Ovary (tissue), 10 donors: ENCODE data around the gene LRIG3. TPM values are rescaled to one million over a fixed set of nuclear protein-coding genes. Genes with fewer than 3 reads are reported as not detected.

Source experiments
- DNase-seq, 5 donors: peaks; one replicate each; pipeline ENCODE4 v3.0.0-alpha.2; 2019 to 2020
- H3K27ac ChIP-seq, 2 donors: fragments of 200-600 bp; one replicate each; pipeline versions ENCODE4 v1.5.1 to v1.8.0; 2019 to 2022
- H3K27me3 ChIP-seq: fragments of 200-600 bp; one replicate; pipeline ENCODE4 v1.8.0; 2022
- H3K36me3 ChIP-seq: fragments of 200-600 bp; sonication (generic); one replicate; pipeline ENCODE4 v1.5.1; 2019
- H3K4me1 ChIP-seq: one replicate; pipeline ENCODE4 v1.8.1; 2013; ENCODE audit warnings: mild to moderate bottlenecking, moderate library complexity; ENCODE audit not compliant: insufficient read depth
- H3K4me3 ChIP-seq: fragments of 200-600 bp; sonication (generic); one replicate; pipeline ENCODE4 v1.5.1; 2017
- H3K9me3 ChIP-seq, 2 donors: fragments of 200-600 bp in 1 of 2; sonication (generic) in 1 of 2; one replicate each; pipeline versions ENCODE4 v1.5.1 to v1.8.1; 2013 to 2019; ENCODE audit warnings: mild to moderate bottlenecking in 1 of 2, moderate library complexity in 1 of 2
- CTCF ChIP-seq, 3 donors: fragments of 450-650 bp in 2 of 3; fragments of 200-600 bp in 1 of 3; IDR thresholded peaks; one replicate each; pipeline versions ENCODE4 v1.5.1 to v1.8.0; 2016 to 2022; ENCODE audit warnings: antibody characterized with exemption in 3 of 3, mild to moderate bottlenecking in 1 of 3
- EP300 ChIP-seq: sonication (generic); formaldehyde crosslinking; IDR thresholded peaks from one replicate; pipeline ENCODE4 v1.6.1; 2017; ENCODE audit warnings: antibody characterized with exemption
- POLR2A ChIP-seq: fragments of 450-650 bp; IDR thresholded peaks from one replicate; pipeline ENCODE4 v1.6.1; 2017; ENCODE audit warnings: antibody characterized with exemption, mild to moderate bottlenecking, moderate library complexity
- WGBS, 3 donors: extraction: QIAGEN DNeasy Blood & Tissue Kit in 1 of 3; methylation state at CpG; one replicate each; pipeline versions ENCODE4 v1.1.5 to v1.1.7; 2013 to 2017; 5-methylcytosine and 5-hydroxymethylcytosine counted together
- intact Hi-C, 4 donors: fragments of 100-400 bp; cut with DNase I; formaldehyde crosslinking; loops; one replicate each; pipeline versions ENCODE4 v1.11.0 to v1.15.1; 2022 to 2023
- long read RNA-seq, 3 donors: library from polyadenylated mRNA in 2 of 3; unstranded in 2 of 3; transcript quantifications; one replicate each; pipeline ENCODE4 v2.0.0 and lab custom pipeline, GENCODE V29; 2021 to 2026
- polyA plus RNA-seq, 2 donors: library from polyadenylated mRNA; stranded (reverse); fragments of 200-250 nt in 1 of 2; fragments of 350-450 nt in 1 of 2; fragmentation: Illumina TruSeq in 1 of 2; extraction: RNeasy Lipid Tissue Mini Kit (QIAGEN cat#74804) in 1 of 2; gene quantifications; one replicate each; pipeline ENCODE4 v1.2.3, GENCODE V29; 2013 to 2014
- total RNA-seq, 7 donors: library from RNA; depleted of rRNA in 2 of 7; stranded (reverse); fragments of >200 nt in 2 of 7; fragmentation: NEBNext Ultra II Directional in 3 of 7; extraction: Animal tissue kit (Norgen Biotek cat#: 25700) in 3 of 7; gene quantifications; one replicate each; pipeline versions ENCODE4 v1.1.0 to v1.2.4, GENCODE V29; 2016 to 2023
- donor health status: DM: no; HTN: no; CAD: no; lungs with moderate emphysema.
- donor health status: DM: no; HTN: no; CAD: no.
- donor health status: Bipolar disorder and iron deficiency.
- donor health status: DM: yes; HTN: yes; CAD: no.
- donor health status: DM: no; HTN: no; CAD: no.
- donor health status: DM: yes; HTN: yes; CAD: no.

LRIG3 gene
- total RNA-seq (10 to 100 TPM; 25.2 to 59.4 (median 30.6) TPM), polyA plus RNA-seq (10 to 100 TPM; 23.4 to 26.3 TPM)
- long read RNA-seq, donor 1, full-length matches to known transcripts = 10 of 29 reads
- long read RNA-seq, donor 1, partial matches to known transcripts = 15 of 29 reads
- long read RNA-seq, donor 1, other reads (novel, unspliced or antisense) = 4 of 29 reads
- long read RNA-seq, donor 2, full-length matches to known transcripts = 1 of 1 reads
- long read RNA-seq, donor 2, partial matches to known transcripts = 0 of 1 reads
- long read RNA-seq, donor 2, other reads (novel, unspliced or antisense) = 0 of 1 reads
- long read RNA-seq, donor 3, full-length matches to known transcripts = 58 of 74 reads
- long read RNA-seq, donor 3, partial matches to known transcripts = 5 of 74 reads
- long read RNA-seq, donor 3, other reads (novel, unspliced or antisense) = 11 of 74 reads

GRCh38 chr12:58920102-58920960 lies at the start of gene LRIG3:
TSS of gene LRIG3 (minus strand) at chr12:58920504. CDS start at chr12:58920235, 269 bp downstream.
- DNase-seq = peak; percentile 92 to 95 (median 93)
- H3K9me3 ChIP-seq = no peaks in the 10 kb centered on the region
- no peaks in the 10 kb centered on the region for H3K36me3 ChIP-seq
- H3K4me3 ChIP-seq = peak within 1 kb of the TSS; percentile 85
- H3K27me3 ChIP-seq = no peaks in the 10 kb centered on the region
- WGBS, 3 donors = 0 to 1% (median 0%) methylated on average over 60 to 80 of the region's 80 CpGs
- peak in 1 of 3 donors; percentile 36 for TF ChIP-seq CTCF (IDR thresholded peaks at IDR 0.05)
- TF ChIP-seq POLR2A = no peak
- H3K27ac ChIP-seq = peak within 1 kb of the TSS; percentile 98 to 99
- intact Hi-C loops = no loop called here
- no peaks in the 10 kb centered on the region for H3K4me1 ChIP-seq

DNA sequence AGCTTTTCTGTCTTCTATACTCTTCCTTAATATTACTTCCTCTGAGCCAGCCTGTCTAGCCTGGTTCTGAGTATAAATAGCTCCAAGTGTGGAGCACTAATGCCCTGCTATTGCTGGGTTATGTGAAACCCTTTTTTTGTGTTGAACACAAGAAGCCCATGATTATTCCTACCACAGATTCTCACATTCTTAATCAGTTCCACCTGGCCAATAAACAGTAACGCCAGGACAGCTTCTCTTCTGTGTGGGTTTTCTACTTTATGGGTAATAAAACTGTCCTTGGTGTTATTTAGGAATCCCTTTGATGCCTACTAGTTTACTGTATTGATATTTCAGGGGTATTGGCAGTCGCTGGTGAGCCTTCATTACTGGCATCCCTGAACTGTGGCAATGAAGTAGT lies 48.9 kb upstream of the LRIG3 start:
- no peak for DNase-seq
- Histone ChIP-seq H3K9me3 (no peaks in the 10 kb centered on the region), H3K27ac (no peak overlapping the region), H3K4me1 (no peaks in the 10 kb centered on the region), H3K36me3 (no peaks in the 10 kb centered on the region), H3K4me3 (no peak overlapping the region), H3K27me3 (no peaks in the 10 kb centered on the region)
- intact Hi-C loops = no loop called here
- no peak for TF ChIP-seq CTCF (IDR thresholded peaks at IDR 0.05)
- no peak for TF ChIP-seq POLR2A
- no peak for TF ChIP-seq EP300
- WGBS, 3 donors = 78 to 86% (median 80%) methylated on average over 2 of the region's 2 CpGs

DNA sequence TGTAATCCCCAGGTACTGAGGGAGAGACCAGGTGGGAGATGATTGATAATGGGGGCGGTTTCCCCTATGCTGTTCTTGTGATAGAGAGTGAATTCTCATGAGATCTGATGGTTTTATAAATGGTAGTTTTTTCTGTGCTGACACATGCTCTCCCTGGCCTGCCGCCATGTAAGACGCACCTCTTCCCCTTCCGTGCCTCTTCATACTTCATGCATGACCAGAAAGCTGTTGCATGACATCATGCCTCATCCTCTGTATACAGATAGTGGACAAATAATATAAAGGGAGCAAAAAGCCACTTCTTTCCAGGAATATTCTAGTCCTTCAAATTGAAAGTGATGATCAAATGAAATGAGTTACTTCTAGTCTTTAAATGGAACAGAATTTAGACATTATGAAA lies 47.3 kb upstream of the LRIG3 start:
- Histone ChIP-seq H3K9me3 (no peaks in the 10 kb centered on the region), H3K27me3 (no peaks in the 10 kb centered on the region), H3K4me1 (no peaks in the 10 kb centered on the region), H3K27ac (no peak overlapping the region), H3K36me3 (no peaks in the 10 kb centered on the region), H3K4me3 (no peak overlapping the region)
- WGBS, 3 donors = 75 to 83% (median 76%) methylated on average over 4 of the region's 4 CpGs
- no peak for DNase-seq
- TF ChIP-seq EP300 (no peak), CTCF (IDR thresholded peaks at IDR 0.05) (no peak), POLR2A (no peak)
- intact Hi-C loops = no loop called here

DNA sequence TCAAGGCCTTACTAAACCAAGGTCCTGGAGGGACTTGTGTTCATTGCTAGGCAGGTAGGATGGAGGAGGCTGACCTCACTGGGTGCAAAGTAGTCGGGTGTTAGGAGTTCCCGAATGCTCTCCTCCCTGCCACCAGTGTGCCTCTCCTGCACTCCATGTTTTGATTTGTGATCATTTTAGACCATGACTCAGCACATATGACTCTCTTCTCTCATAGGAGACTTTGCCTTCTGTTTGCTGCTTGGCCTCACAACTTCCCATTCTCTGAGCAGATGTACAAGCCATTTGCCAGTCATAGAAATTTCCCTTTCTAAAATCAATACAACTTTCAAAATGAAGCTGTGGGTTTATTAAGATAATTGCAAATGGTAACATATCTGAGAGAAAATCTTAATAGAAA lies 46.6 kb upstream of the LRIG3 start:
- Histone ChIP-seq H3K27me3 (no peaks in the 10 kb centered on the region), H3K9me3 (no peaks in the 10 kb centered on the region), H3K4me3 (no peak overlapping the region), H3K4me1 (no peaks in the 10 kb centered on the region), H3K27ac (no peak overlapping the region), H3K36me3 (no peaks in the 10 kb centered on the region)
- TF ChIP-seq POLR2A (no peak), EP300 (no peak), CTCF (IDR thresholded peaks at IDR 0.05) (no peak)
- WGBS, 3 donors = 88 to 100% (median 93%) methylated on average over 2 of the region's 2 CpGs
- no peak for DNase-seq
- intact Hi-C loops = no loop called here
